HCT116 (cell line): ENCODE results near the gene SNCAIP. TPM values are rescaled to one million over a fixed set of nuclear protein-coding genes. Genes with fewer than 3 reads are reported as not detected.

Experiments used
- ATAC-seq: fragments of 200-7000 bp; cut with Tn5 transposase; 2 replicates; pipeline ENCODE4 v1.9.1; 2020; ENCODE audit warnings: mild to moderate bottlenecking, moderate library complexity
- BruUV-seq: library from RNA; stranded (reverse); fragments of 400-500 nt; replicated peaks from 2 replicates; lab custom pipeline; 2021; lab: Mats Ljungman, UMichigan
- CTCF ChIA-PET: fragments of 300-600 bp; sonication (Branson Sonifier 250); formaldehyde crosslinking; loops from one replicate; lab custom pipeline; 2021; ENCODE audit warnings: antibody characterized with exemption; lab: Charles Lee
- POLR2A ChIA-PET: fragments of 300-600, 350-600 bp; sonication (Branson Sonifier 250); formaldehyde crosslinking; loops from one replicate; lab custom pipeline; 2021; ENCODE audit warnings: antibody characterized with exemption; lab: Charles Lee
- RAD21 ChIA-PET, 2 experiments: fragments of 300-600 bp; sonication (Branson Sonifier 250); formaldehyde crosslinking; loops; one replicate each; lab custom pipeline; 2023; ENCODE audit warnings: low total read pairs in 2 of 2; ENCODE audit not compliant: uncharacterized antibody in 2 of 2, unreplicated experiment in 2 of 2, low non-redundant PET in 1 of 2; lab: Charles Lee
- DNase-seq: peaks from one replicate; pipeline ENCODE4 v3.0.0-alpha.2; 2010; ENCODE audit warnings: low read depth, low spot score
- H2AFZ ChIP-seq: fragments of 200-600 bp; shearing (Covaris generic), sonication (generic); 2 replicates; pipeline ENCODE4 v1.6.1; 2017; ENCODE audit warnings: low read depth, mixed run types, mixed read lengths, antibody characterized with exemption, low read length; ENCODE audit not compliant: poor library complexity, severe bottlenecking
- H3K27ac ChIP-seq: 2 replicates; pipeline ENCODE4 v1.5.1; 2012; ENCODE audit warnings: low read depth, low read length
- H3K27me3 ChIP-seq: fragments of 200-600 bp; sonication (generic); 2 replicates; pipeline ENCODE4 v1.6.1; 2016; ENCODE audit warnings: mixed run types, low read length, mixed read lengths; ENCODE audit not compliant: insufficient read depth
- H3K36me3 ChIP-seq, 2 experiments: fragments of 200-500 bp in 1 of 2; fragments of 200-600 bp in 1 of 2; sonication (Bioruptor generic) in 1 of 2; sonication (generic) in 1 of 2; 2 replicates each; pipeline versions ENCODE4 v1.5.1 to v1.6.1; 2014 to 2016; ENCODE audit warnings: low read length in 2 of 2, inconsistent platforms in 1 of 2, mixed read lengths in 1 of 2, mixed run types in 1 of 2; ENCODE audit not compliant: insufficient read depth in 2 of 2, control insufficient read depth in 1 of 2
- H3K4me1 ChIP-seq, 2 experiments: fragments of 200-600 bp in 1 of 2; sonication (generic) in 1 of 2; 2 replicates each; pipeline versions ENCODE4 v1.5.1 to v1.6.1; 2012 to 2017; ENCODE audit warnings: low read length in 2 of 2, inconsistent platforms in 1 of 2, mild to moderate bottlenecking in 1 of 2, mixed read lengths in 1 of 2, mixed run types in 1 of 2, moderate library complexity in 1 of 2; ENCODE audit not compliant: insufficient read depth in 2 of 2, control insufficient read depth in 1 of 2
- H3K4me2 ChIP-seq: fragments of 200-600 bp; sonication (generic); 2 replicates; pipeline ENCODE4 v1.6.1; 2017; ENCODE audit warnings: mixed run types, low read length, mixed read lengths
- H3K4me3 ChIP-seq, 2 experiments: fragments of 200-600 bp in 1 of 2; sonication (generic) in 1 of 2; replicated peaks in 1 of 2; 2 replicates each; pipeline ENCODE4 v1.5.1; 2011 to 2016; ENCODE audit warnings: low read length in 2 of 2, control low read depth in 1 of 2, low read depth in 1 of 2, mild to moderate bottlenecking in 1 of 2, mixed read lengths in 1 of 2, mixed run types in 1 of 2
- H3K79me2 ChIP-seq: fragments of 200-600 bp; sonication (generic); 2 replicates; pipeline ENCODE4 v1.6.1; 2017; ENCODE audit warnings: mild to moderate bottlenecking, mixed run types, low read length, moderate library complexity, mixed read lengths; ENCODE audit not compliant: insufficient read depth
- H3K9ac ChIP-seq: fragments of 200-600 bp; sonication (generic); 2 replicates; pipeline ENCODE4 v1.6.1; 2016; ENCODE audit warnings: low read length, mixed read lengths
- H3K9me2 ChIP-seq: fragments of 200-600 bp; sonication (generic), shearing (Covaris generic); 2 replicates; pipeline ENCODE4 v1.6.1; 2017; ENCODE audit warnings: mixed run types, mild to moderate bottlenecking, moderate library complexity; ENCODE audit not compliant: insufficient read depth
- H3K9me3 ChIP-seq, 2 experiments: fragments of 200-500 bp in 1 of 2; fragments of 200-600 bp in 1 of 2; sonication (Bioruptor generic) in 1 of 2; sonication (generic) in 1 of 2; 2 replicates each; pipeline ENCODE4 v1.6.1; 2014 to 2017; ENCODE audit warnings: low read length in 2 of 2, mixed read lengths in 2 of 2, inconsistent platforms in 1 of 2, low read depth in 1 of 2, mild to moderate bottlenecking in 1 of 2, mixed run types in 1 of 2, moderate library complexity in 1 of 2; ENCODE audit not compliant: control insufficient read depth in 1 of 2, insufficient read depth in 1 of 2
- H4K20me1 ChIP-seq: fragments of 200-600 bp; sonication (generic), shearing (Covaris generic); 2 replicates; pipeline ENCODE4 v1.6.1; 2017; ENCODE audit warnings: mixed run types, mild to moderate bottlenecking, moderate library complexity; ENCODE audit not compliant: insufficient read depth
- CEBPB ChIP-seq: IDR thresholded peaks from 2 replicates; pipeline ENCODE4 v1.6.1; 2012; ENCODE audit warnings: low read depth
- EGR1 ChIP-seq: IDR thresholded peaks from 2 replicates; pipeline ENCODE4 v1.6.1; 2012; ENCODE audit warnings: low read depth
- ELF1 ChIP-seq: IDR thresholded peaks from 2 replicates; pipeline ENCODE4 v1.6.1; 2012; ENCODE audit warnings: low read depth, borderline replicate concordance
- EZH2 ChIP-seq: fragments of 200-600 bp; sonication (generic); IDR thresholded peaks from 2 replicates; pipeline ENCODE4 v1.6.1; 2017; ENCODE audit warnings: antibody characterized with exemption, mixed run types
- JUND ChIP-seq: IDR thresholded peaks from 2 replicates; pipeline ENCODE4 v1.6.1; 2012
- POLR2A ChIP-seq: IDR thresholded peaks from 2 replicates; pipeline ENCODE4 v1.7.0; 2011; ENCODE audit warnings: borderline replicate concordance; ENCODE audit not compliant: insufficient read depth, insufficient read length; ENCODE audit errors: extremely low read depth
- RAD21 ChIP-seq: IDR thresholded peaks from 2 replicates; pipeline ENCODE4 v1.6.1; 2012; ENCODE audit warnings: low read depth, mild to moderate bottlenecking
- SIN3A ChIP-seq: IDR thresholded peaks from 2 replicates; pipeline ENCODE4 v1.6.1; 2012; ENCODE audit warnings: low read depth
- YY1 ChIP-seq: IDR thresholded peaks from 2 replicates; pipeline ENCODE4 v1.6.1; 2011; ENCODE audit warnings: low read length, low read depth, moderate library complexity, mild to moderate bottlenecking; ENCODE audit not compliant: insufficient replicate concordance; ENCODE audit errors: extremely low read depth
- intact Hi-C: fragments of 100-400 bp; cut with micrococcal nuclease; formaldehyde crosslinking; loops from 2 replicates; pipeline ENCODE4 v1.10.0; 2022
- total RNA-seq: library from RNA; stranded (reverse); gene quantifications from one replicate; pipeline ENCODE4 v1.2.1, GENCODE V29; 2021; ENCODE audit not compliant: unreplicated experiment
- TF ChIP-seq, protein P1 (sequence below), 3 experiments: fragments of 200-600 bp in 1 of 3; sonication (generic) in 1 of 3; IDR thresholded peaks in 2 of 3; conservative IDR thresholded peaks in 1 of 3; 2 replicates each; pipeline ENCODE4 v1.5.1; 2012 to 2017; ENCODE audit warnings: low read depth in 2 of 3, low read length in 2 of 3, antibody characterized with exemption in 1 of 3, borderline replicate concordance in 1 of 3, control low read depth in 1 of 3, mild to moderate bottlenecking in 1 of 3, mixed read lengths in 1 of 3, mixed run types in 1 of 3, moderate library complexity in 1 of 3; ENCODE audit not compliant: insufficient read depth in 1 of 3
- TF ChIP-seq, protein P2 (sequence below): IDR thresholded peaks from 2 replicates; pipeline ENCODE4 v1.6.1; 2012; ENCODE audit warnings: low read depth

SNCAIP gene
- total RNA-seq, 1 experiment from 2014 or later = not detected

- intact Hi-C loops = no loop called here
- TF ChIP-seq YY1 (no peak), RAD21 (peak; percentile 54)
- TF ChIP-seq, protein P1, sequence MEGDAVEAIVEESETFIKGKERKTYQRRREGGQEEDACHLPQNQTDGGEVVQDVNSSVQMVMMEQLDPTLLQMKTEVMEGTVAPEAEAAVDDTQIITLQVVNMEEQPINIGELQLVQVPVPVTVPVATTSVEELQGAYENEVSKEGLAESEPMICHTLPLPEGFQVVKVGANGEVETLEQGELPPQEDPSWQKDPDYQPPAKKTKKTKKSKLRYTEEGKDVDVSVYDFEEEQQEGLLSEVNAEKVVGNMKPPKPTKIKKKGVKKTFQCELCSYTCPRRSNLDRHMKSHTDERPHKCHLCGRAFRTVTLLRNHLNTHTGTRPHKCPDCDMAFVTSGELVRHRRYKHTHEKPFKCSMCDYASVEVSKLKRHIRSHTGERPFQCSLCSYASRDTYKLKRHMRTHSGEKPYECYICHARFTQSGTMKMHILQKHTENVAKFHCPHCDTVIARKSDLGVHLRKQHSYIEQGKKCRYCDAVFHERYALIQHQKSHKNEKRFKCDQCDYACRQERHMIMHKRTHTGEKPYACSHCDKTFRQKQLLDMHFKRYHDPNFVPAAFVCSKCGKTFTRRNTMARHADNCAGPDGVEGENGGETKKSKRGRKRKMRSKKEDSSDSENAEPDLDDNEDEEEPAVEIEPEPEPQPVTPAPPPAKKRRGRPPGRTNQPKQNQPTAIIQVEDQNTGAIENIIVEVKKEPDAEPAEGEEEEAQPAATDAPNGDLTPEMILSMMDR (IDR thresholded peaks at IDR 0.05 in 2 of 3, conservative IDR thresholded peaks at IDR 0.05 in 1 of 3; ENCODE audit: borderline replicate concordance in 1 of 3, insufficient read depth in 1 of 3, low read depth in 2 of 3, low read length in 2 of 3) = peak; percentile 32 to 69 (median 63); a peak in 5 of 6 replicates
- TF ChIP-seq, all 23 proteins: peak for 2
- Histone ChIP-seq H3K4me3 (no peak overlapping the region), H3K9ac (no peak overlapping the region), H3K4me2 (no peak overlapping the region), H3K27ac (no peak overlapping the region), H3K27me3 (no peaks in the 10 kb centered on the region), H2AFZ (peak overlapping the region; percentile 27), H3K9me3 (no peaks in the 10 kb centered on the region), H3K79me2 (no peaks in the 10 kb centered on the region), H4K20me1 (no peaks in the 10 kb centered on the region), H3K36me3 (no peaks in the 10 kb centered on the region), H3K9me2 (no peaks in the 10 kb centered on the region), H3K4me1 (no peaks in the 10 kb centered on the region)
- ChIA-PET RAD21 (no interaction called here), POLR2A (no interaction called here), CTCF (interaction anchor here (1.2 to 1.5 kb wide), 2 partner anchors 11 to 35 kb away, joined by 3 to 4 read pairs; no protein-coding TSS in a partner anchor)
- ATAC-seq (peak; percentile 90), DNase-seq (peak; percentile 21)
- no TSS peak for BruUV-seq
Measured at GRCh38 chr5:122458278-122458872, 146.3 kb downstream of the SNCAIP start.

DNA sequence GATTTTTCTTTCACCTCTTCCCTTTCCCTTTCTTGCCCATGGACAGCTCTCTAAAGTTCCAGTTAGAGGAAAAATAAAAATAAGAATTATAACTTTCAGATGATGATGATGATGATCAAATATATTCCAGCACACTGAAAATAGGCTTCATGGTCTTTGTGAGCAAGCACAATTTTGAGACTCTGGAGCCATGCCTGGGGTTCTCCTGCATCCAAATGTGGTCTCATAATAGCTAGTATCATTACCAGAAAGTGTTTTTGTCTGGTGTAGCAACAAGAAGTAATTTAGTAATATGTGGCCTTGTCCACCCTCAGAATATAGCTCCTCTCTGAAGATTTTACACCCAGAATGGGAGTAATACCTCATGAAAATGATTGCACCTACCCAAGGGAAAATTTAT, 150.4 kb downstream of the SNCAIP start:
- ATAC-seq = no peak
- Histone ChIP-seq H3K4me3 (no peak overlapping the region), H3K27me3 (no peaks in the 10 kb centered on the region), H4K20me1 (no peaks in the 10 kb centered on the region), H3K79me2 (no peaks in the 10 kb centered on the region), H2AFZ (no peak overlapping the region), H3K4me2 (no peak overlapping the region), H3K27ac (no peak overlapping the region), H3K9me2 (no peaks in the 10 kb centered on the region), H3K9me3 (no peaks in the 10 kb centered on the region), H3K4me1 (no peaks in the 10 kb centered on the region), H3K36me3 (no peaks in the 10 kb centered on the region), H3K9ac (no peak overlapping the region)
- ChIA-PET RAD21 (no interaction called here), POLR2A (no interaction called here), CTCF (no interaction called here)
- no TSS peak for BruUV-seq
- DNase-seq = no peak
- intact Hi-C loops = no loop called here
- TF ChIP-seq, protein P1 (IDR thresholded peaks at IDR 0.05 in 2 of 3, conservative IDR thresholded peaks at IDR 0.05 in 1 of 3; ENCODE audit: borderline replicate concordance in 1 of 3, insufficient read depth in 1 of 3, low read depth in 2 of 3, low read length in 2 of 3) = no peak
- TF ChIP-seq SIN3A = no peak
- TF ChIP-seq CEBPB = no peak
- no peak for TF ChIP-seq EGR1
- TF ChIP-seq JUND = no peak
- TF ChIP-seq POLR2A = no peak
- no peak for TF ChIP-seq EZH2
- TF ChIP-seq ELF1 = no peak
- TF ChIP-seq, protein P2, sequence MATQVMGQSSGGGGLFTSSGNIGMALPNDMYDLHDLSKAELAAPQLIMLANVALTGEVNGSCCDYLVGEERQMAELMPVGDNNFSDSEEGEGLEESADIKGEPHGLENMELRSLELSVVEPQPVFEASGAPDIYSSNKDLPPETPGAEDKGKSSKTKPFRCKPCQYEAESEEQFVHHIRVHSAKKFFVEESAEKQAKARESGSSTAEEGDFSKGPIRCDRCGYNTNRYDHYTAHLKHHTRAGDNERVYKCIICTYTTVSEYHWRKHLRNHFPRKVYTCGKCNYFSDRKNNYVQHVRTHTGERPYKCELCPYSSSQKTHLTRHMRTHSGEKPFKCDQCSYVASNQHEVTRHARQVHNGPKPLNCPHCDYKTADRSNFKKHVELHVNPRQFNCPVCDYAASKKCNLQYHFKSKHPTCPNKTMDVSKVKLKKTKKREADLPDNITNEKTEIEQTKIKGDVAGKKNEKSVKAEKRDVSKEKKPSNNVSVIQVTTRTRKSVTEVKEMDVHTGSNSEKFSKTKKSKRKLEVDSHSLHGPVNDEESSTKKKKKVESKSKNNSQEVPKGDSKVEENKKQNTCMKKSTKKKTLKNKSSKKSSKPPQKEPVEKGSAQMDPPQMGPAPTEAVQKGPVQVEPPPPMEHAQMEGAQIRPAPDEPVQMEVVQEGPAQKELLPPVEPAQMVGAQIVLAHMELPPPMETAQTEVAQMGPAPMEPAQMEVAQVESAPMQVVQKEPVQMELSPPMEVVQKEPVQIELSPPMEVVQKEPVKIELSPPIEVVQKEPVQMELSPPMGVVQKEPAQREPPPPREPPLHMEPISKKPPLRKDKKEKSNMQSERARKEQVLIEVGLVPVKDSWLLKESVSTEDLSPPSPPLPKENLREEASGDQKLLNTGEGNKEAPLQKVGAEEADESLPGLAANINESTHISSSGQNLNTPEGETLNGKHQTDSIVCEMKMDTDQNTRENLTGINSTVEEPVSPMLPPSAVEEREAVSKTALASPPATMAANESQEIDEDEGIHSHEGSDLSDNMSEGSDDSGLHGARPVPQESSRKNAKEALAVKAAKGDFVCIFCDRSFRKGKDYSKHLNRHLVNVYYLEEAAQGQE = no peak
- TF ChIP-seq YY1 = no peak
